ENCODE results near the gene CLPTM1.

- TF ChIP-seq CTCF (conservative IDR thresholded peaks at IDR 0.05; ENCODE audit: low read depth in 2 of 2) (no peak), POLR2AphosphoS5 (IDR thresholded peaks at IDR 0.05; ENCODE audit: low read depth) (no peak)
These were observed 80.6 kb downstream of the CLPTM1 start for GRCh38 chr19:45035755-45036154.

Data from GM23338 (cell line).